Breast epithelium (tissue), 3 donors: ENCODE data around the gene PRR5L.

Source experiments
- CTCF ChIP-seq, 3 donors: fragments of 450-650 bp; IDR thresholded peaks; one replicate each; pipeline ENCODE4 v1.5.1; 2016 to 2017; ENCODE audit warnings: antibody characterized with exemption in 3 of 3, mild to moderate bottlenecking in 3 of 3, moderate library complexity in 3 of 3
- POLR2A ChIP-seq: fragments of 450-650 bp; IDR thresholded peaks from one replicate; pipeline ENCODE4 v1.6.1; 2016; ENCODE audit warnings: antibody characterized with exemption, mild to moderate bottlenecking, moderate library complexity
- POLR2AphosphoS5 ChIP-seq, 3 donors: sonication (generic); formaldehyde crosslinking; IDR thresholded peaks; one replicate each; pipeline ENCODE4 v1.6.1; 2017; ENCODE audit warnings: antibody characterized with exemption in 3 of 3

GRCh38 chr11:36253238-36253637, 42.9 kb upstream of the PRR5L start:
- no peak for TF ChIP-seq CTCF (IDR thresholded peaks at IDR 0.05)
- TF ChIP-seq POLR2A = no peak
- no peak for TF ChIP-seq POLR2AphosphoS5 (IDR thresholded peaks at IDR 0.05)
